Measurements from ENCODE around the gene REV1.
A peak's percentile ranks its signal among the peaks of the same experiment; 100 is the strongest.
"Not testable (repeated sequence)": the region's sequence is repeated elsewhere in the genome, so short reads cannot be mapped to it uniquely, and the experiment has no call there.

Gene REV1

DNA sequence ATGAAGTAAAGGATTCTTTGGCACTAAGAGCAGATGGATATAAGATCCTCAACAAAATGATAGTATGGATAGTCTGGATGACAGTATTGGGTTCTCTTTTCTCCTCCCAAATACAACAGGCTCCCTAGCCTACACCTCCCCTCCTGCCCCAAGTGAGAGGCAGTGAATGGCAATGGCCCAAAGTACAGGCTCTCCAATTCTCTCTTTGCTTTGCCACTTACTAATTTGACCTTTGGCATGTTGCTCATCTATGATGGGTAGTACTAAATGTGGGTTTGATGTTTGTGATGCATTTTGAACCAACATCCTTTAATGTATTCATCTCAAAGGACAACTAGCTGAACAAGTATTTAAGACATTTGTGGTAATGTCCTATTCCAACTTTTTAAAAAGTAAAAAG, 86.7 kb downstream of the REV1 start:
- no peak for DNase-seq (ENCODE audit: low spot score)

DNA sequence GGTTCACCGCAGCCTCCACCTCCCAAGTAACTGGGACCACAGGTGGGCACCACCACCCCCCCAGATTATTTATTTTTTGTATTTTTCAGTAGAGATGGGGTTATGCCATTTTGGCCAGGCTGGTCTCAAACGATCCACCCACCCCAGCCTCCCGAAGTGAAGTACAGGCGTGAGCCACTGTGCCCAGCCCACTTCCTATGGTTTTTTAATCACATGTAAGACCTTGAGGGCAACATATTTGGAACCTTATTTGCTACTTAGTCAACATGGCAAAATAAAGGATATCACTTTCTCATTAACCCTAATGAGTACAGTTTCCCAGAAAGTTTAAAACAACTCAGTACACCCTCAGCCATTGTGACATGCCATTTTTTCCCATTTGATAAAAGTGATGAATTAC, 88.0 kb downstream of the REV1 start:
- no peak for DNase-seq (ENCODE audit: low spot score)

DNA sequence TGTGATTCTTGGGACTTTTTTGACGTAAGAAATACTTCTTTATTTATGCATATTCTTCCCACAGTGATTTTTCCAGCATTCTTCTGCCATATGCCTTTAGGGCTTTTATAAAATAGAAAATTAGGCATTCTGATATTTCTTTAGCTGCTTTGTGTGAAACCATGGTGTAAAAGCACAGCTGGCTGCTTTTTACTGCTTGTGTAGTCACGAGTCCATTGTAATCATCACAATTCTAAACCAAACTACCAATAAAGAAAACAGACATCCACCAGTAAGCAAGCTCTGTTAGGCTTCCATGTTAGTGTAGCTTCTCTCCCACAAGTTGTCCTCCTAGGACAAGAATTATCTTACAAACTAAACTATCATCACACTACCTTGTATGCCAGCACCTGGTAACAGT, 90.0 kb downstream of the REV1 start:
- DNase-seq (ENCODE audit: low spot score) = no peak

DNA sequence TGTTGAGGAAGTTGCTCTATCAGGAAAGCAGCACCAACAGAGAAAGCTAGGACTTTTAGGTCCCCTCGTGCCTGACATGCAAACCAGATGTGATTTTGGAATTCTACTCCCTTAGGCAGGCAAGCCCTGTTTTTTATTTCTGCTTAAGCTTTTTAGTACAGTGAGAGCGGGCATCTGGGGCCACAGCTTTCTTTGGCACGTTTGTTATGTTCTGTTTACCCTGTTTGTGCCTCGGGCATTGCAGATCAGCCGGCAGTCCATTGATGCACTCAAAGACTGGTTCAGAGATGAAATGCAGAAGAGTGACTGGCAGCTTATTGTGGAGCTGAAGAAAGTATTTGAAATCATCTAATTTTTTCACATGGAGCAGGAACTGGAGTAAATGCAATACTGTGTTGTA, 90.8 kb downstream of the REV1 start:
- DNase-seq (ENCODE audit: low spot score) = no peak

DNA sequence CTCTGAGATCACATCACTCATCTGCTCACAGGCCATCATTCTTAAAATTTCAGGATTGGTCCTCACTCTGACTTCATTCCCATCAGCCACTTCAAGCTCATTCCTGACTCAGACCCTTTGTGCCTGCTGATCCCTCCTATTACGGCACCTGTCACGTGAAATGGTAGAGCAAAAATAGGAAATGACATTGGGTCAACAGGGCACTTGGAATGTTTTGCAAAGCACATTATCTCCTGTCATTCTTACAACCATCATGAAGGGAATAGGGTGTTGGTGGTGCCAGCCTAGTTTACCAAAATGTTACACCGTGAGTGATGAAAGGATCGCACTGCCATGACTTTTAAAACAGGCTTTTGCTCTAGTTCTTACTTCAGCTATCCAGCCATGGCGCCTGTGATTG, 91.5 kb downstream of the REV1 start:
- no peak for DNase-seq (ENCODE audit: low spot score)

DNA sequence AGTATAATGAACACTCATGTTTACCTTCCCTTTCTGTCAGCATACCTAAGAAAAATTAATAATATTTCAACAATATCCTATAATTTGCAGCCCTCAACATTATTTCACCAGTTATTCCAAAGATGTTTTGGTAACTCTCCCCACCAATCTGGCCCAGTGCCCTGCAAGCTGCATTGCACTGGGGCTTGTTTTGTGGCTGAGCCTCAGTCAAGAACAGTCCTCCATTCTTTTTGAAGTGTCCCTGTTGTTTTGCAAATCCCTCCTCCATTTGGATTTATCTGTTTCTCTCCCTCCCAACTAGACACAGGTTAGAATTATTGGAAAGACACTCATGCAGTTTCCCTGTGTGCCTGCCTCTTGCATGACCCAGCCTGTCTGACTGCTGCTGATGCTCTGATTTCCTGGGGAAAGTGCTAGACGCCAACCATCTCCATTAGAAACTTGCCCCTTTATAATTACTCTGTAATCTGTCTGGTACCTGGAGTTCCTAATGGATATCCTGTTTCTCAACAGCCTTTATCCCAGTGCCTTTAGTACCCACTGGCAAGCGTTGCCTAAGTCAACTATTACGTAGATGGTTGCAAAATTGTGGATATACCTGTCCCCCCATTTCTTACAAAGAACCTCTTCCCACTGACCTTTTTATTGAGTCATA, 92.4 kb downstream of the REV1 start:
- peak; percentile 39 for DNase-seq (ENCODE audit: low spot score)

DNA sequence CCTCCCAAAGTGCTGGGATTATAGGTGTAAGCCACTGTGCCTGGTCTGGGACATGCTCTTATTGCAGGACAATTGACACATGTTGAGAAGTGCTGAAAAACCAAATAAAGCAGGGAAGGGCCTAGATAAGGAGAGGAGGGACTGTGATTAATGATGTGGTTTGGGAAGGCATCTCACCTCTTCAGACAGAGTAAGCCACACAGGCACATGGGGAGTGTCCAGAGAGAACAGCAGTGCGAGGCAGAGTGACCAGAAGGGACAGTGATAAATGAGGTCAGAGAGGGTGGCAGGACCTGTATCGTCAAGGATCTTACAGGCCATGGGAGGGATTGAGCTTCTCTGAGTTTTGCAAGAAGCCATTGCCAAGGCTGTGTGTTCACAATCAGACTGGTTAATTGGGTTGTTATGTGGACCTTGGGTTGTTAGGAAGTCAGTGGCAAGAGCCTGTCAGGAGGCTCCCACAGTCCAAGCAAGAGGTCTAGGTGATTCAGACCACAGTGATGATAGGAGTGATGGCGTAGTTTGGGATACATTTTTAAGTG, 94.2 kb downstream of the REV1 start:
- DNase-seq (ENCODE audit: low spot score) = no peak

DNA sequence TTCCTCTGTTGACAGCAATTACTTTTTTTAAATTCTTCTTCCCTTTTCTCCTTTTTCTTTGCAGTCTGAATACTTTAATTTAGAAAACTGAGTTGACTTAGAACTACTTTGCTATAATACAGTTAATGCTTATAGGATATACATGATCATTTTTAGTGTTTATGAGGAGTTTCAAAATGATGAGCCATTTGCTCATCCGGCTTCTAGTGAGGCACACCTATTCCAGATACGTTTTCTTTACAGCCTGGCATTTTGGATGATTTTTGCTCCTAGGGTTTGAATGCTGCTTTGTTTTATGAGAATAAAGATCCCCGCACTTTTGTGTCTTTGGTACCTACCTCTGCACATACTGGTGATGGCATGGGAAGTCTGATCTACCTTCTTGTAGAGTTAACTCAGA, 99.9 kb downstream of the REV1 start:
- no peak for DNase-seq (ENCODE audit: low spot score)

DNA sequence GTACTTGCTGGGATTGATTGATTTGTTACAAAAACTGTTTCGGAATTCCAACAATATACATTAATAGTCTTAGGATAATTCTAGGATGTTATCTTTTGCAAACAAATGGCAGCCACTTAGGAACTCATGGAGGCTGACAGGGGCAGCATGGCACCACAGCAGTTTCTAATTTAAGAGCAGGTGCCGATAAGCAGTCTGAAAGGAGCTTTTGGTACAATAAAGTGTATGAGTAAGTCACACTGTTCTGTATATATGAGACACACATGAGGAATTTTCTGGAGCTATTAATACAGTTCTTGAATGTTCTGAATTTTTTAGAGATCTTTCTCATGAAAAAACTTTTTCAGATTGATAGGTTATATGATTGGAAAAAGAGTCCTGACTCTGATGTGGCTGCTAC, 100.4 kb downstream of the REV1 start:
- no peak for DNase-seq (ENCODE audit: low spot score)

DNA sequence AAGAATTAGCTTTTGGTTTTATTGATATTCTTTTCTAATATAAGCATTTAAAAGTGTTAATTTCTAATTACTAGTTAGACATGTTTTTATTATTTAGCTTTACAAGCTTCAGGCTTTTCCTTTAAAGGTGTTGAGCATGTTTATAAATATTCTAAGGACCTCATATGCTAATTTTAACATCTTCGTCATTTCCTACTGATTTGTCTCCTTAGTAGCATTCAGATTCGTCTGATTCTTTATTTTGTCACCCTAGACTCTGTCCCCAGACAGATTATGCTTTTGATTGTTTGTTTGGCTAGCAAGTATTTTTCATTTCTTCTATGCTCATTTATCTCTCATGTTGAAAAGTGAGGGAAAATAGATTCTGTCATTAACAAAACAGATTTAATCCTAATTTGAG, 100.9 kb downstream of the REV1 start:
- no peak for DNase-seq (ENCODE audit: low spot score)

DNA sequence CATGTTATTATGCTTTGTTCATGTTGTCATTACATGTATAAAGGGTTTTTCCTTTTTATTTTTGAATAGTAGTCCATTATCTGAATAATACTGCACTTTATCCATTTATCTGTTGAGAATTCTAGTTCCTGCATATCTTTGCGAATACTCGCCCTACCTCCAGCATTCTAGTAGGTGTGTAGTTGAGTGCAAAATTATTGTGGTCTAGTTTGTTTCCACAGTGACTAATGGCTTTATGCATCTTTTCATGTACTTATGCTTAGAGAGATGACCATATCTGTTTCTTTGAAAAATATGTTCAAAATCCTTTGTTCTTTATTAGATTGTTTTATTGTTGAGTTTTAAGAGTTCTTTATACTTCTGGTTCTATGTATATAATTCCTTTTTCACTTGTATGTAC, 103.8 kb downstream of the REV1 start:
- no peak for DNase-seq (ENCODE audit: low spot score)

DNA sequence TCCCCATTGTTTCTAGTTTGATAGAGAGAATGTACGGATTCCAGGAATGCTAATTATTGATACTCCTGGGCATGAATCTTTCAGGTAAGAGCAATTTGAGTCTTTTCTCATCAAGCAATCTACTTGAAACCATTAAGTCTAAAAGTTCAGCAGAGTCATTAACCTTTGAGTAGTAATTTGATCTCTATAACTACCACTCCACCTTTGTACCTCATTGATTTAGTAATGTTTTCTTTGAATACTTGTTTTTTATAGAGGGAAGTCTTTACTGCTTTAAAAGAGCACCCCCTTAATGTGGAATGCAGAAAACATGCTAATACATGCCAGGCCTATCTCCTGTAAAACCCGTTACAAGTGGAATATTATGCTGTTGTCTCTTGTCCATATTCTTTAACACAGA, 107.7 kb downstream of the REV1 start:
- DNase-seq (ENCODE audit: low spot score) = no peak

DNA sequence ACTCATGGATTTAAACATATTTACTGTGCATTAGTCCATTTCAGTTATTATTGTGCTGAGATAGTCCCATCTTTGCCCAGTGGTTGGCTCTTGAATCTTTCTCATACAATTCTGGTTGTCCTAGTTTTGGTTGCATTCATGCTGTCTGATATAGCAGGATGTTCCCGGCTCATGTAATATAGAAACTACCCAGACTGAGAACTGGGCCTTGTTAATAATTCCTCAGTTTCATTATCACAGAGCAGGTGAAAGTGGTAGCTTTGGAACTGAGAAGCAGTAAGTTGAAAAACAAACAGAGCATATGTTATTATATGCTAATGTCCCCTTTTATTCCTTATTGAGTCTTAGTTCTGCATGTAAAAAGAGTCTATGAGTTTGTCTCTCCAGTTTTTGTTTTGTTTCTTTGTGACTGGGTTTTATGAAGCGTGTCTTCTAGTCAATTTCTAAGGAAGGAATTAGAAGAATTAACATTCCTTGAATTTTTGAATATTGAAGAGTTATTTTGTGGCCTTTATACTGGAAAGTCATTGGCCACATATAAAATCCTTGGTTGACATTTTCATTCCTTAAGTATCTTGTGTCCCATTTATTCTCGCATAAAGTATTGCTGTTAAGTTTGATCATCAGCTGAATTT, 109.3 kb downstream of the REV1 start:
- no peak for DNase-seq (ENCODE audit: low spot score)

DNA sequence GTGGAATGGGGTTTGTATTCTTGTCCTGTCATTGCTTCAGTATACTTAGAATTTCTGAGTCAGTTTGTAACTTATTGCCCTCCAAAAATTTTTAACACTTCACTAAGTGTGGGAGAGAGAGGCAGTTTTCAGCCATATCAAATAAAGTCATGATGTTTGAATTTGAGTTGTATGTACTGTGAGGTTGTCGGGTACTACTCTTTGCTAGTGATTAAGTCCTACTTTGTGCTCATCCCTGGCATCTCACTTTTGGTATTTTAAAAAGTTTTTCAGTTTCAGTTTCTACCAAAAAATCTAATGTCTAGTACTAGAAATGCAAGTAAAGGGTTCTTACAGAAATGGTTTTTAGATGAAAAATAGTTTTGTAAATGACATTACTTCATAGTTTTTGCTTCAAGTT, 111.9 kb downstream of the REV1 start:
- DNase-seq (ENCODE audit: low spot score) = no peak

DNA sequence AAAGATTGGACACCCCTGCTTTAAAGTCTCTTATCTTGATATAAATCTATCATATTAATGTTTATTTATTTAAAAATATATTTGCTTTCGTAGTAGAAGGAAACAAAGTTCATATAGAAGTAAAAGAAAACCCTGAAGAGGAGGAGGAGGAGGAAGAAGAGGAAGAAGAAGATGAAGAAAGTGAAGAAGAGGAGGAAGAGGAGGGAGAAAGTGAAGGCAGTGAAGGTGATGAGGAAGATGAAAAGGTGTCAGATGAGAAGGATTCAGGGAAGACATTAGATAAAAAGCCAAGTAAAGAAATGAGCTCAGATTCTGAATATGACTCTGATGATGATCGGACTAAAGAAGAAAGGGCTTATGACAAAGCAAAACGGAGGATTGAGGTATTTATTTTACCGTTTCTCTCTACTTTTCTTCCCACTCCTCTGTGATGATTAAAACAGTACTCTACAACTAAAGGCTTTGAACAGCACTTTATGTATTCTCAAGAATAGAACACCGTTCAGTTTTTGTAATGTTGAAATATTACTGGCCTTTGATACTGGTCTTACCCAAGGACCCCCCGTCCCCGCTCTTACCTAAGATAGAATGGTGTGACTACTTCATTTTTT, 113.5 kb downstream of the REV1 start:
- no peak for DNase-seq (ENCODE audit: low spot score)

DNA sequence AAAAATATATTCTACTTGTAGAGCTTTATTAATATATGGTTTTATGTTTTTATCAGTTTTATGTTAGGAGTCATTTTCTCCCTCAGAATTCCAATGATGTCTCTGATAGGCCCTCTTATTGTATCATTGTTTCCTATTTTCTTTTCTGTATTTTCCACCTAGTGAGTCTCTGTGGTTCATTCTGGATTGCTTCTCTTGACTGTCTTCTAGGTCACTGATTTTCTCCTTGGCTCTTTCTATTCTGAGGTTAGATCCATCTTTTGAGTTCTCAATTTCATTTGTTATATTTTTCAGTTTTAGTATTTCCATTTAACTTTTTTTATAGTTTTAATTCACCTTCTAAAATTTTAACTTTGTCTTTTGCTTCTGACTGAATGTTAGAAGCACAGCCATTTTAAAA, 115.1 kb downstream of the REV1 start:
- no peak for DNase-seq (ENCODE audit: low spot score)

DNA sequence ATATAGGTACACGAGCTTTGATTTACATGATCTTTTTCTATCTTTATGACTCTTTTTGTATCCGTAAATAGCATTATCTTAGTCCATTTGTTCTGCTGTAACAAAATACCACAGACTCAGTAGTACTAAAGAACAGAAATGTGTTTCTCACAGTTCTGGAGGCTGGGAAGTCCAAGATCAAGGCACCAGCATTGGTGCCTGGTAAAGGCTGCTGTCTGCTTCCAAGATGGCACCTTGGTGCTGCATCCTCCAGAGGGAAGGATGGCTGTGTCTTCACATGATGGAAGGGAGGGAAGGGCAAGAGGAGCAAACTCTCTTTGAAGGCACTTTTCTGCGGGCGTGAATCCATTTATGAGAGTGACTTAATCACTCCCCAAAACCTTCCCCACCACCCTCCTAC, 116.7 kb downstream of the REV1 start:
- DNase-seq (ENCODE audit: low spot score) = no peak

DNA sequence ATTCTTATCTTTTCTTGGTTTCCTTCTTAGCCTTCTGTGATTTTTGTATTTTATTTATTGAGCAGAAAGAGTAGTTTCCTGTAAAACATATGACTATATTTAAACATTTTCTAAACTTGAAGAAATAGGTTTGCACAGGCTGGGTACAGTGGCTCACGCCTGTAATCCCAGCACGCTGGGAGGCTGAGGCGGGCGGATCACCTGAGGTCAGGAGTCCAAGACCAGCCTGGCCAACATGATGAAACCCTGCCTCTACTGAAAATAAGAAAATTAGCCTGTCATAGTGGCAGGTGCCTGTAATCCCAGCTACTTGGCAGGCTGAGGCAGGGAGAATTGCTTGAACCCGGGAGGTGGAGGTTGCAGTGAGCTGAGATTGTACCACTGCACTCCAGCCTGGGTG, 121.0 kb downstream of the REV1 start:
- not testable (repeated sequence) for DNase-seq (ENCODE audit: low spot score)

DNA sequence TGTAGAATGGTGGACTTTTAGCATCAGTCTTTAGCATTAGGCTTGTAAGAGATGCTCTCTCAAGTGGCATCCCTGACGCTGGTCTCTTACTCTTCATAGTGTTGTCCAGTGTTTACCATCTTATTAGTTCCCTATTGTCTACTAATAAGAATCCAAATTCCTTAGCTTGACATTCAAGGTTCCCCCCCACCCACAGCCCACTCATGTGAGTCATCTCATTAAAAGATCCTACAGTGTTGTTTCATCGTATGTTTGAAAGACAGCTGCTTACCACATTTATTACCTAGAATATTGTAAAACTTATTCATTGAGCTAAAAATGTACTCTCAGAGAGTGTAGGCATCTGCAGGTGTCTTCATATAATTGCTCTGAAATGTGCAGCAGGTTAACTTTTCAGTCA, 124.2 kb downstream of the REV1 start:
- peak; percentile 37 for DNase-seq (ENCODE audit: low spot score)

DNA sequence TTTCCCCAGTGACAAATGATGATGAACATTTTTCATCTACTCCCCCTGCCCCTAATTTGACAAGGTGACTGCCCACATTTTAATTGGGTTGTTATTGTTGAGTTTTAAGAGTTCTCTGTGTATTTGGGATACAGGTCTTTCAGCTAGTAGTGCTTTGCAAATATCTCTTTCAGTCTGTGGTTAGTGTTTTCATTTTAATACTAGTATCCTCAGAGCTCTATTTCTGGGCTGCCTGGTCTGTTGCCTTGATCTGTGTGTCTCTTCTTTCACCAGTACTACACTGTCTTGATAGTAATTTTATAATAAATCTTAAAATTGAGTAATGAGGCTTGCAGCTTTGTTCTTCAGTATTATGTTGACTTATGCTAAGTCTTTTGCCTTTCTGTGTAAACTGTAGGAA, 133.0 kb downstream of the REV1 start:
- no peak for DNase-seq (ENCODE audit: low spot score)

DNA sequence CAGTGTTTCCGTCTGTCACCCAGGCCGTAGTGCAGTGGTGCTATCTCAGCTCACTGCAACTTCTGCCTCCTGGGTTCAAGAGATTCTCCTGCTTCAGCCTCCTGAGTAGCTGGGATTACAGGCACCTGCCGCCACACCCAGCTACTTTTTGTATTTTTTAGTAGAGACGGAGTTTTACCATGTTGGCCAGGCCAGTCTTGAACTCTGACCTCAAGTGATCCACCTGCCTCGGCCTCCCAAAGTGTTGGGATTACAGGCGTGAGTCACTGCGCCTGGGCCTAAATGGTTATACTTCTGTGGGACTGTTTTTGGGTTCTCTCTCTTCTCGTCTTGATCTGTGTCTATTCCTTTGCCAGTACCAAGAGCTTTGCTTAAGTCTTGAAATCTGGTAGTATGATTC, 135.0 kb downstream of the REV1 start:
- DNase-seq (ENCODE audit: low spot score) = not testable (repeated sequence)

DNA sequence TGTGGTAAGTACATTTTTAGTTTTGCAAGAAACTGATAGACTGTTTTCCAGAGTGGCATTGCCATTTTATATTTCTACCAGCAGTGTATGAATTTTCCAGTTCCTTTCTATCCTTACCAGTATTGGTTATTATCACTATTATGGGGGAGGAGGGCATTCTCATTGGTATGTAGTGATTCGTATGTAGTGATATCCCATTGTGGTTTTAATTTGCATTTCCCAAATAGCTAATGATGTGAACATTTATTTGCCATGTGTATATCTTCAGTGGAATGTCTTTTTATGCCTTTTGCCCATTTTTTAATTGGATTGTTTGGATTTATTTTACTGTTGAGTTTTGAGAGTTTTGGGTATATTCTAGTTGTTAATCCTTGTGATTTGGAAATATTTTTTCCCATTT, 135.7 kb downstream of the REV1 start:
- no peak for DNase-seq (ENCODE audit: low spot score)
